ENCODE data around the gene ULK2.

ULK2 gene

DNA sequence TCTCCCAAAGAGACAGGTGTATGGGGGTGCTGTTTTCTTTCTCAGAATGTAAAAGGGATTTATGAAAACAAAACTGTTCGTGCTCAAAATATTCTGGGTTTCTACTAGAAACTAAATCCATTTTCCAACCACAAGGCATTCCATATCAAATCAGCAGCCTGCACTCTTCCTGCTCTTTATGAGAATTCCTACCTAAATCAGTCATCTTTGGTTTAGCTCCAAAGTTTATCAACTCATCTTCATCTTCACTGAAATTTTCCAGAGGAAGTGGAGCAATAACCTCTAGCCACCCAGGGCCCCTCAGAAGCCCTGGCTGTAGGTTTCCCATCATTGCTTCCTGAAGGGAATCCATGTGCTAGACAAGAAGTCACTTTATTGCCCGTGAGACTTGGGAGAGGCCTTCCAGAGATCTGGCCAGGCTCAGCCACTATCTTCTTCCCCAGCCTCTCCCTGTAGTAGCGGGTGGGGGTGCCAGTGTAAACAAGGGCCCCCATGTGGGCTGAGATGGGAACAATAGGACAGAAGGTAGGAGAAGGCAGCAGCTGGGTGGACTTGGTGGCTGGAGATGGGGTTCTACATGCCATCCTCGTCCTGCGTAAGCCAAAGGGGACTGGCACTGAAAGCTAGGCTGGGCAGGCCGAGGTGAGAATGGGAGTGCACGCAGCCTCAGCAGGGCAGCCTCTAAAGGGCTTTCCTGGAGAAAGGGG is 97.6 kb downstream of the ULK2 start:
- TF ChIP-seq TAF1 (IDR thresholded peaks at IDR 0.05; ENCODE audit: borderline replicate concordance, insufficient read depth, low read length) (no peak), POLR2AphosphoS5 (IDR thresholded peaks at IDR 0.05; ENCODE audit: low read depth, low read length) (no peak), SIN3A (IDR thresholded peaks at IDR 0.05; ENCODE audit: borderline replicate concordance, insufficient read depth, low read length) (no peak), FOXP2 (optimal IDR thresholded peaks at IDR 0.05; ENCODE audit: borderline replicate concordance, extremely low read depth, extremely low read length, insufficient read depth) (no peak)
- TF ChIP-seq, protein P1, sequence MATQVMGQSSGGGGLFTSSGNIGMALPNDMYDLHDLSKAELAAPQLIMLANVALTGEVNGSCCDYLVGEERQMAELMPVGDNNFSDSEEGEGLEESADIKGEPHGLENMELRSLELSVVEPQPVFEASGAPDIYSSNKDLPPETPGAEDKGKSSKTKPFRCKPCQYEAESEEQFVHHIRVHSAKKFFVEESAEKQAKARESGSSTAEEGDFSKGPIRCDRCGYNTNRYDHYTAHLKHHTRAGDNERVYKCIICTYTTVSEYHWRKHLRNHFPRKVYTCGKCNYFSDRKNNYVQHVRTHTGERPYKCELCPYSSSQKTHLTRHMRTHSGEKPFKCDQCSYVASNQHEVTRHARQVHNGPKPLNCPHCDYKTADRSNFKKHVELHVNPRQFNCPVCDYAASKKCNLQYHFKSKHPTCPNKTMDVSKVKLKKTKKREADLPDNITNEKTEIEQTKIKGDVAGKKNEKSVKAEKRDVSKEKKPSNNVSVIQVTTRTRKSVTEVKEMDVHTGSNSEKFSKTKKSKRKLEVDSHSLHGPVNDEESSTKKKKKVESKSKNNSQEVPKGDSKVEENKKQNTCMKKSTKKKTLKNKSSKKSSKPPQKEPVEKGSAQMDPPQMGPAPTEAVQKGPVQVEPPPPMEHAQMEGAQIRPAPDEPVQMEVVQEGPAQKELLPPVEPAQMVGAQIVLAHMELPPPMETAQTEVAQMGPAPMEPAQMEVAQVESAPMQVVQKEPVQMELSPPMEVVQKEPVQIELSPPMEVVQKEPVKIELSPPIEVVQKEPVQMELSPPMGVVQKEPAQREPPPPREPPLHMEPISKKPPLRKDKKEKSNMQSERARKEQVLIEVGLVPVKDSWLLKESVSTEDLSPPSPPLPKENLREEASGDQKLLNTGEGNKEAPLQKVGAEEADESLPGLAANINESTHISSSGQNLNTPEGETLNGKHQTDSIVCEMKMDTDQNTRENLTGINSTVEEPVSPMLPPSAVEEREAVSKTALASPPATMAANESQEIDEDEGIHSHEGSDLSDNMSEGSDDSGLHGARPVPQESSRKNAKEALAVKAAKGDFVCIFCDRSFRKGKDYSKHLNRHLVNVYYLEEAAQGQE (IDR thresholded peaks at IDR 0.05; ENCODE audit: insufficient read depth in 1 of 2, low read depth in 2 of 2, low read length in 2 of 2): no peak

DNA sequence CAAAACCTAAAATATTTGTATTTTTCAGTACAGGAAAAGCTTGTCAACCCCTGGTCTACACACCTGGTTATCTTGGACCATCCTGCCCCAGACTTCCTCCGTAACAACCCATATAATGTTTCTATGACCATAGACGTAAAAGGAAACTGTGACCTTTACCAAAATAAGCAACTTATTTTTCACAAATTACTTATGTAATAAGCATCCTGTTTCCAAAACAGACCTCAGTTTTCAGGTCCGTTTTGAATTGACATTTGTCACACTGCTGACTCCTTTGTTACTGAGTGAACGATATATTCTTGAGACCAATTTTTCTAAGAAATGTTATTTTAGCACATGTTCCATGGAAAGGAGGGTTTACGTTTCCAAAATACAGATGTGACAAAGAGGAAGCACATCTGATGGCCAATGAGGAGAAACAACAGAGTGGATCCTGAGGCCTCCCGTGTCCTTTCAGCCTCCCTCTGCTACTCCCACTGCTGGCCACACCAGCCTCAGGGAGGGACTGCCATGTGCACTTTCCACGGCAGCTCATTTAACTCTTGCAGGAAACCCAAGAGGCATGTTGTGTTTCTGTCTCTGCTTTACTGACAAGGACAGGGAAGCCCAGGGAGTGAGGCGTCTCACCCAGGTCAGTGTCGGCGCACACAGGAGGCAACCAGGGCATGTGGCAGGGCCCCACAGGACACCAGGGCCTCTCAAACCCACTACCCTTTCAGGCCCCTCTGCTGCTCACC is 99.5 kb downstream of the ULK2 start:
- TF ChIP-seq TAF1 (IDR thresholded peaks at IDR 0.05; ENCODE audit: borderline replicate concordance, insufficient read depth, low read length) (no peak), POLR2AphosphoS5 (IDR thresholded peaks at IDR 0.05; ENCODE audit: low read depth, low read length) (no peak), SIN3A (IDR thresholded peaks at IDR 0.05; ENCODE audit: borderline replicate concordance, insufficient read depth, low read length) (no peak), FOXP2 (optimal IDR thresholded peaks at IDR 0.05; ENCODE audit: borderline replicate concordance, extremely low read depth, extremely low read length, insufficient read depth) (no peak)
- TF ChIP-seq, protein P1 (IDR thresholded peaks at IDR 0.05; ENCODE audit: insufficient read depth in 1 of 2, low read depth in 2 of 2, low read length in 2 of 2): no peak

DNA sequence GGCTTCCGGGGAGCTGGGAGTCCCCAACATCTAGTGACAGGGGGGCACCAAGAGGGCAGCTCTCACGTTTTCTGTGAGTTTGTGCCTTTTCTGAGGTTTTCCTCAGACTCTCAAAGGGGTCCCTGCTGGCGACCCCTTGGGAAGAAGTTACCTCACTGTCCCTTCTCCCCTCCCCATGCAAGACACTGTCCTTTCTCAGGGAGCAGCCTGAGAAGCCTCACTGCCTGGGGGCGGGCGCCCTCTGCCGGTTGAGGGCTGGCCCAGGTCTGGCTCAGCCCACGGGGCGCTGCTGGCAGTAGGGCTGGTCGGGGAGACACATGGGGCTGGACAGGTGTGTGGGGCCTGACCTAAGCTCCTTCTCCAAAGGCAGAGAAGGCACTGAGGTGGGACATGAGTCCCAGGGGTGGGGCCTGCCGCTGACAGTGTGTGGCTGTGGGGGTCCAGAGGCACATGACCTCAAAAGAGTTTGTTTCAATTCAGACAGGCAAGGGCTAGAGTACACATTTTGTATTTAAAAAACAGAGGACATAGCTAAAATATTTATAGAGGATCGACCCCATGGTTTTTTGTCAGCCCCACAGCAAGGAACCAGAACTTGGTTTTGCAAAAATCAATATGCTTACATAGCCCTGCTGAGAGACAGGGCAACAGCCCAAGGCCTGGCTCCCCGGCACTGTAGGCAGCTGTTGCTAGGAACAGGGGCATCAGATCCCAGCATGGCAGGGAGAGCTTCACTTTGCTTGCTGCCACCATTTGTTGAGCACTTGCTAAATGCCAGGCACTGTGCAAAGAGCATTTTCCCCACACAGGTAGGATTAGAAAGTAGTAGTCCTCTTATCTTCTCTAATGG is 101.1 kb downstream of the ULK2 start:
- TF ChIP-seq TAF1 (IDR thresholded peaks at IDR 0.05; ENCODE audit: borderline replicate concordance, insufficient read depth, low read length): no peak
- TF ChIP-seq FOXP2 (optimal IDR thresholded peaks at IDR 0.05; ENCODE audit: borderline replicate concordance, extremely low read depth, extremely low read length, insufficient read depth): peak; percentile 45

DNA sequence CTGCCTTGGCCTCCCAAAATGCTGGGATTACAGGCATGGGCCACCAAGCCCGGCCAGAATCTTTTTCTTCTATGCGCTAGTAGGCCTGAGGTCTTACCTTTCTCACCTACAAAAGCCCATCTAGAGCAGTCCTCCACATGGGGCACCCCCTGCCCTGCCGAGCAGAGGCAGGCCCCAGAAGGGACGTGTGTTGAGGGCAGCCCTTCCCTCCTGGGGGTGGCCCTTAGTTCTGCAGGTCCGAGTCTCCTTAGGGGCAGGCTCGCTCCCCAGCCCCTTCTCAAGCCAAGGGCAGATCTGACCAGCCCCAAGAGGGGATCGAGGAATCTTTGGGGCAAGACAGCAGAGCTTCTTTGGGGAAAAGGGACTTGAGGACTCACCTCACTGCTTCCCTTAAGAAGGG is 101.7 kb downstream of the ULK2 start:
- TF ChIP-seq, protein P1 (IDR thresholded peaks at IDR 0.05; ENCODE audit: insufficient read depth in 1 of 2, low read depth in 2 of 2, low read length in 2 of 2): no peak
- no peak for TF ChIP-seq TAF1 (IDR thresholded peaks at IDR 0.05; ENCODE audit: borderline replicate concordance, insufficient read depth, low read length)
- TF ChIP-seq SIN3A (IDR thresholded peaks at IDR 0.05; ENCODE audit: borderline replicate concordance, insufficient read depth, low read length): no peak
- no peak for TF ChIP-seq FOXP2 (optimal IDR thresholded peaks at IDR 0.05; ENCODE audit: borderline replicate concordance, extremely low read depth, extremely low read length, insufficient read depth)
- TF ChIP-seq POLR2AphosphoS5 (IDR thresholded peaks at IDR 0.05; ENCODE audit: low read depth, low read length): no peak

DNA sequence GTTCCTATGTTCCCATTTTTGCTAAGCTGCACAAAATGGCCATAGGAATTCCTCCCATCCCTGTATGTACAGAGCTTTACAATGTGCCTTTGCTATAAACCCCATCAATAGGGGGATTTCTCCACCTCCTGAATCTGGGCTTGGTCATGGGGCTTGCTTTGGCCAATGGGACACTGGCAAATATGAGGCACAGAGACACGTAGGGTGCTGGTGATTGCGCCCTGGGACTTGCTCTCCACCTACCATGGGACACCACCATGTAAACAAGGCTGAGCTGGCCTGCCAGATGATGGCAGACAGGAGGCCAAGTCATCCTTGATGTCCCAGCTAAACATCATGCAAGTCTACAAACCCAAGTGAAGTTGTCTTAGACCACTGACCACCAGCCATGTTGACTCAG is 104.3 kb downstream of the ULK2 start:
- no peak for TF ChIP-seq TAF1 (IDR thresholded peaks at IDR 0.05; ENCODE audit: borderline replicate concordance, insufficient read depth, low read length)
- TF ChIP-seq FOXP2 (optimal IDR thresholded peaks at IDR 0.05; ENCODE audit: borderline replicate concordance, extremely low read depth, extremely low read length, insufficient read depth): no peak
- TF ChIP-seq, protein P1 (IDR thresholded peaks at IDR 0.05; ENCODE audit: insufficient read depth in 1 of 2, low read depth in 2 of 2, low read length in 2 of 2): no peak
- TF ChIP-seq SIN3A (IDR thresholded peaks at IDR 0.05; ENCODE audit: borderline replicate concordance, insufficient read depth, low read length): no peak
- no peak for TF ChIP-seq POLR2AphosphoS5 (IDR thresholded peaks at IDR 0.05; ENCODE audit: low read depth, low read length)

Data from PFSK-1 (cell line).